GM18508 (cell line): ENCODE data around the gene TRIO.
A peak's percentile ranks its signal among the peaks of the same experiment; 100 is the strongest.

Experiments
- ATAC-seq: cut with Tn5 transposase; IDR thresholded peaks from one replicate; pipeline ENCODE4 v1.9.1; 2021; ENCODE audit warnings: moderate number of reproducible peaks; ENCODE audit not compliant: insufficient read depth, unreplicated experiment

TRIO gene

DNA sequence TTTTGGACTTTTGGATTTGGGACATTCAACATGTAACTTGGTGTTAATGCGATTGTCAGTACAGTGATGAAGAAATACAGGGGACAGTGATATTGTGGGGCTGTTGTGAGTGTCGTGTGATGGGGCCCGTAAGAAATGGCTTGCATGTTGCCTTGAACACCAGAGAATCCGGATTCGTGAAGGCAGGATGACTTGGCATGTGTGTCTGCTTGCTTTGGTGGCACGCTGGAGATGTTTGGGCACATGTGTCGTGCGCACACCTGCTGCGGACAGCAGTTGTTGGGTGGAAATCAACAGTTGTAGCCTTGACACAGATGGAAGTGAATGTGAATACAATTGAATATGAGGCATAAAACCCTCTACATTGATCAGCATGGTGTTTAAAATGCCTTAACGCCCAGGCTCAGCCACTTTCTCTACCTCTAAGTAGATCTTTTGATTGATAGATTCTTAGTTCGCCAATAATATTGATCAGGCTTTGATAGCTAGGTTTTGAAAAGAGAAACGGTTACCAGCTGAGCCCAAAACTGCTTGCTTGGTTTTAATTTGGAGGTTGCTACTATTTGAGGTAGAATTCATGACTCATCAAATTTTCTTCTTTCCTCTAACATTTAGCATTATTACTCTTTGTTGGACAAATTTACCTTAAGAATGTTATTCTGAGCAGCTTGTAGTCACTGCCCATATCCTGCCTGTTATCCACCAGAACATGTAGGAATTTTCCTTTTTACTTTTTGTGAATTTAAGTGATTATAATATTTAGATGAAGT, 94.4 kb downstream of the TRIO start:
- ATAC-seq, result no peak

- no peak for ATAC-seq
Observed at GRCh38 chr5:14238272-14238671, 95.1 kb downstream of the TRIO start.

DNA sequence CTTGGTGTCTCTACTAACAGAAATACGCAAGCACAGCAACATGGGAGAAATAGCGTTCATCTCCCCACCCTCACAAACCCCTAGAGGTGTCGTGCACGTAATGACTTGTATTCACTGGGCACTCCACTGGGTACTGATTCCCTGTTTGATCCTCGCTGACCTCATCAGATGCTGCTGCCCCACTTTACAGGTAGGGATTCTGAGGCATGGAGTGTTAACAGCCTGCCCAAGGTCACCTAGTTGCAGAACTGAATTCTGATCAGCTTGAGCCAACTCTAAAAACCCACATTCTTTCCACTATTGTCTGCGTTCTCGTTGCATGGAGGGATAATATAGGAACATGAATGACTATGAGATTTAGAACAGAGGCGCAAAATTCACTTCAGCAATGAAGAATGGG, 96.3 kb downstream of the TRIO start:
- no peak for ATAC-seq

GRCh38 chr5:14239951-14240350, 96.8 kb downstream of the TRIO start:
- no peak for ATAC-seq

- ATAC-seq, result no peak
Observed at GRCh38 chr5:14240359-14240758, 97.2 kb downstream of the TRIO start.

GRCh38 chr5:14241141-14241540, 98.0 kb downstream of the TRIO start:
- ATAC-seq, result no peak

DNA sequence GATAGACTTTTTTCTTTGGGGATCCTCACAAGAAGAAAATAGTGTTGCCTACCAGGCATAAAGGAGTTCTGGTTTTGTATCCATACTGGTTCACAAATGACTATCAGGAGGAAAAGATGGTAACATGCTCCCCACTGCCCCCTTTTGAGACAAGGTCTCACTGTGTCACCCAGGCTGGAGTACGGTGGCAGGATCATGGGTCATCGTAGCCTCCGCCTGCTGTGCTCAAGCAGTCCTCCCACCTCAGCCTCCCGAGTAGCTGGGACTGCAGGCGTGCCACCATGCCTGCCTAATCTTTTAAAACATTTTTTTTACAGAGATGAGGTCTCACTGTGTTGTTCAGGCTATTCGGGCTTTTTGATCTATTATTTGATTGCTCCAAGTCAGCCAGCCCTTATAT, 99.3 kb downstream of the TRIO start:
- no peak for ATAC-seq

GRCh38 chr5:14242871-14243383, 99.8 kb downstream of the TRIO start:
- no peak for ATAC-seq

GRCh38 chr5:14243766-14244165, 100.6 kb downstream of the TRIO start:
- ATAC-seq, result no peak

- no peak for ATAC-seq
Observed at GRCh38 chr5:14244721-14245120, 101.6 kb downstream of the TRIO start.

- ATAC-seq, result no peak
Observed at GRCh38 chr5:14245132-14245925, 102.2 kb downstream of the TRIO start.

GRCh38 chr5:14246350-14247053, 103.4 kb downstream of the TRIO start:
- ATAC-seq, result no peak

- no peak for ATAC-seq
Observed at GRCh38 chr5:14247054-14247386, 103.9 kb downstream of the TRIO start.

DNA sequence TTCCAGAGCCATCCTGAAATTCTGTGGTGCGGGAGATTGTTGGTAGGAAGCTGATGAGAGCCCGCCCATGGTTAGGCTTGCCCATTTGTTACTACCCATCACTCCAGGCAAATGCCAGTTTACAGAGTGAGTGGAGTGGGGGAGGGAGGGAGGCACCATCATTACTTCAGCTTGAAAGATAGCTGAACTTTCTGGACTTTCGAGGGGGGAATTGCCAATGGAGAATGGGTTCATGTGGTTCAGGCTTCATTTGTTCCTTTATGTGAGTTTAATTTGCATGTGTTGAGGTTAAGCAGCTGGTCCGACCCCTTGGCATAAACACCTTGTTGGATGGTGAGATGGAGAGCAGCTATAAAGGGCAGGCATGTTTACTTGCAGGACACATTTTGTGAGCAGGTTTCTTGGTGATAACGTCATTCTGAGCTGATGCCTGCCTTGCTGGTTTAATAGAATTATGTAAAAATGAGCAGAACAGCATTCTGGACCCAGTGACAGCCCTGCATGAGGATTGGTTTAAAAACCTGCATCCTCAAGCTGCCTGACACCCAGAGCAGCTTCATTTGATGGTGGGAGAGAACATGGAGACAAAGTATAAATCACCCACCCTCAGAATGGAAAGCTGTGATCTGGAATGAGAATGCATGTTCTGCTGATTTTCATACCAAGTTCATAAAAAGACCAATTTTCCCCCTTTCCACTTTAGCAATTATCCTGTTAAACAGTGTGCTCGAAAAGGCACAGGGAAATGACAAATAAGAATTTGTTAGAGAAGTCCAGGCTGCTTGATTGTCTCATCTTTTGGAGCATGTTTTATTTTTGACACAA, 106.3 kb downstream of the TRIO start:
- ATAC-seq, result no peak

DNA sequence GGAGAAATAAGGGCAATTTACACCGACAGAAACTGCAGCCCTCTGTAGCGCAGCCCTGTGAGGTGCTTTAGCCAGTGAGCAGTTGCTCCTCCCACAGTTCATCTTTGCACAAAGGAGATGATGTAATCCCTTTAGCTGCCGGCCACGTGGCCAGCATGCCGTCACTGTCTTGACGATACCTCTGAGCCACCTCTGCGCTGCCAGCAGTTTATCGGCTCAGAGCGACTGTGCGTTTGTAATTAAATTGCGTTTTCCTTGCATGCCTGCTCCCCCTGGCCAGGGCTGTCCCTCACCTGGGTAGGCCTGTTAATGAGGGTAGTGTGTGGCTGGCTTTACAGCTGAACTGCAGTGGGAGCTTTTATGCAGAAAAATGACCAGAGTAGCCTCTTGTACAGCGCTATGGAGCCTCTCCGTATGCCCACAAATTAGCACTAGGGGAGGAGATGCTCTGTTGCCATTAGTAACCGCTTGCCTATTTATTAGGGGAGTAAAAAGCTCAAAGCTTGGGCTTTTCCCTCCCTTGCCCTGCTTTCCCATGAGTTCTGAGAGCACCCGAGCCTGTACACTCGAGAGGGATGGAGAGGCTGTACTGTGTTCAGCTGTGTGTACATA, 107.0 kb downstream of the TRIO start:
- no peak for ATAC-seq

DNA sequence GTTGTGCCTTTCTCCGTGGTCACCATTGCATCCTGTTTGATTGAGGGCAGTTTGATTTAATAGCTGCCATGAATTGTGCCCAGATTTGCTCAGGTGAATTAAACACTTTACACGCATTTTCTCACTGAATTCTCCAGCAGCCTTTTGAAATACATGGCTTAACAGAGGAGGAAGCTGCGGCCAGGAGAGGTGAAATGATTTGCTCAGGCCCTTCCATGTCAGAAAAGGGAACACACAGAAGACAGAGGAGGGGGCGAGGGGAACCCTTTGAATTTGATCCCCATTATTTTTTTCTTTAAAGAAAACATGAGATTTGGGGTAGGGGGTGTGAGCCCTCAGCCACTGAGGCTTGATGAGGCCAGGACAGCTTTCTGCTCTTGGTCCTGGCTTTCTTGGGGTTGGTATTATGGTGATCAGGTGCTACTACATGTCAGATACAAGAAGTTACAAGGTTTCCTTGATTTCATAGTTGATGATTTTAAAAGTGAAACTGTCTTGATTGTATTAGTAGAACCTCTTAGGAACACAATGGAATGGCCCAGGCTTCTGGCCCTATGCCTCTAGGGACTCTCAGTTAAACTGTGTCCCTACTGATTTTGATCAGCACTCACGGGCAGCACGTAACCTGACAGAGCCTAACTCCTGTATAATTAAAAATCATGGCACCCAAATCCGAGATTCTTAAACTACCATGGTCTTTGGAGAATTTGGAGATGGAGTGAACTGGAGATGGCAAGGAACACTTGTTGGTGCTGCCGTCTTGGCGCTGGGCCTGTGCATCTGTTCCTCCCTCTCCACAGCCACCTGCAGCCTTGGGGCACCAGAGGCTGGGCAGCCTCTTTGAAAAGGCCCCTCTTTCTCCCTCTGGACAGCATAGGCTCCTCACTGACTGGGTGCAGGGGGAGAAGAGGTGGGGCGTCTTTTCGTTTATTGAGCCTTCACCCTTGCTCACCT, 107.9 kb downstream of the TRIO start:
- ATAC-seq, result no peak

DNA sequence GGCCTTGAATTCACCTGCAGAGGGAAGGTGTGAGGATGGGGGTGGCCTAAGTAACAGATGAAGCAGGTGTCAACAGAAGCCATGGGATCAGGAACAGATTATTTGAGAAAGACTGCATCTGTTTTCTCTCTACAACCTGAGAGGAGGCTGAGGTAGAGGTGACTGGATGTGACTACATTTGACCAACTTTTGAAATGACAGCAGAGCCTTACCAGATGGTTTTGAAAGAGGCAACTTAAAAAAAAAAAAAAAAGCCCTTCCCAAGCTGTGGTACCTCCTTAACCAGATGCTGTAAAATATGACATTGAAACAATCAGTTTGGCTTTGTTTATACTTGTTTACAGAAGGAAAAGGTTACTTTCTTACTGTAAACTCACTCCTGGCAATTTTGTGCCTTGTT, 108.6 kb downstream of the TRIO start:
- peak; percentile 47 for ATAC-seq

GRCh38 chr5:14252793-14253192, 109.7 kb downstream of the TRIO start:
- no peak for ATAC-seq

GRCh38 chr5:14254686-14255085, 111.5 kb downstream of the TRIO start:
- no peak for ATAC-seq
